Caki2 (cell line): ENCODE data around the gene SPACA7. TPM values are rescaled to one million over a fixed set of nuclear protein-coding genes. Genes with fewer than 3 reads are reported as not detected.

Experiments used
- DNase-seq: peaks from one replicate; pipeline ENCODE4 v3.0.0-alpha.2; 2015; ENCODE audit warnings: low read depth
- in situ Hi-C: cut with HindIII; loops from 2 replicates; pipeline ENCODE4 v1.10.0; 2016; ENCODE audit warnings: low sequenced_read_pairs, low pct_unique_long_range_greater_than_20kb, mixed read lengths
- total RNA-seq: library from RNA; depleted of rRNA; stranded (reverse); fragments of >200 nt; shearing (Covaris generic); gene quantifications from 2 replicates; pipeline ENCODE4 v1.2.3, GENCODE V29; 2014; ENCODE audit warnings: low replicate concordance

The SPACA7 gene
- total RNA-seq, 1 experiment from 2014 or later = not detected

DNA sequence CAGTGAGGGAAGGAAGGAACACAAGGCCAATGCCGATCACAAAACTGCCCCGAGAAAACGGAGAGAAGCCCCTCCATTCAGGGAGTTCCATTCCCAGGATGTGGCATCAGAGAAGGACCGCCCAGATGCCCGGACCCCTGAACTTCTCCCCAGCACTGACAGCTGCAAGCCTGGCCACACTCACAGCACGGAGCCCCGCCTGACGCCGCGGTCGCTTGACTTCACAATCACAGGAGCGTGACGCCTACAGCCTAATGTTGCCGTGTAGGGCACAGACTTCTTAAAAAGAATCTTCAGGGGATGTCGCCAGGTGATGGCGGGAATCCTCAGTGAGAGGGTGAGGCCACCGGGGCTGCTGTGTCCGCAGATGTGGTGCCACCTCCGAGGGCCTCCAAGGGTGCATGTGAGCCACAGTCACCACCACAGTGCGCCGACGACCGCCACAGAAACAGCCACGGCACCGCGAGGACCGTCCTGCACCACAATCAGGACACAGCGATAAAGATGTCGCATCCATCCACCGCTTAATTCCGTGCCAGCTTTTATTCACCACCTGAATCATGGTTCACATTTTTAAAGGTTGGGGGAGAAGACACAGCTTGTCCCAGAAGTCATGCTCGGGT is 77.2 kb downstream of the SPACA7 start:
- no peak for DNase-seq
- in situ Hi-C loops = no loop called here

DNA sequence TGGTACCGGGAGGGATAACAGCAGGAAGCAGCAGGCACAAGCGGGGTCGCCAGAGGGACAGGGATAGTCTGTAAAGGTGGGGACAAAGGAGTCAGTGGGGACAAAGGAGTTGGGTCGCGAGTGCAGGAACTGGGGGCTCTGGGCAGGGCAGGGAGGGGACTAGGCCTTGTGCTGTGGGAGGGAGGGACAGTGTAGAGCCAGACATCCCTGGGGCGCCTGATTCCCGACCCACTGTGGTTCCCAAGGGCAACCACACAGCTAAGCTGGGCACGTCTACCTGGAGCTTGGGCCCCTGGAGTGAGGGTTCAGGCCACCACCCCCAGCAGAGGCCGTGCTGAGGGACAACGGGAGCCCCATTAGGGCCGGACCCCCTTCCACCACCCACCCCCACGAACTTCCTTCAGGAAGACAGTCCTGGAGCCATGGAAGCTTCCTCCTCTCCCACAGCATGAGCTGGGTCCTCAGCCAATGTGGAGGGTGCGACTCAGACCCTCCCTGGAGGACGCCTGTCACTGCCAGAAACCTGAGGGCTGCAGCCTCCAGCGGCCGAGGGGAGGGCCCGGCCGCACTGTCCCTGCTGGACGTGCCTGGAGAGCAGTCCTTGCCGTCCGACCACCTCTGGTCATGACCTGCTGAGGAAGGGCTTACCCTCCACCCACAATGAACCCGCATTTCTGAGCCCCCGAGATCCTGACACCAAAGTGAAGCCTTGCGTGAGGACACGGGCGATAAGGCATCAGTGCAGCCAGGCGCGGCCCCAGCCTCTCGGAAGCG is 77.9 kb downstream of the SPACA7 start:
- no peak for DNase-seq
- in situ Hi-C loops = no loop called here

DNA sequence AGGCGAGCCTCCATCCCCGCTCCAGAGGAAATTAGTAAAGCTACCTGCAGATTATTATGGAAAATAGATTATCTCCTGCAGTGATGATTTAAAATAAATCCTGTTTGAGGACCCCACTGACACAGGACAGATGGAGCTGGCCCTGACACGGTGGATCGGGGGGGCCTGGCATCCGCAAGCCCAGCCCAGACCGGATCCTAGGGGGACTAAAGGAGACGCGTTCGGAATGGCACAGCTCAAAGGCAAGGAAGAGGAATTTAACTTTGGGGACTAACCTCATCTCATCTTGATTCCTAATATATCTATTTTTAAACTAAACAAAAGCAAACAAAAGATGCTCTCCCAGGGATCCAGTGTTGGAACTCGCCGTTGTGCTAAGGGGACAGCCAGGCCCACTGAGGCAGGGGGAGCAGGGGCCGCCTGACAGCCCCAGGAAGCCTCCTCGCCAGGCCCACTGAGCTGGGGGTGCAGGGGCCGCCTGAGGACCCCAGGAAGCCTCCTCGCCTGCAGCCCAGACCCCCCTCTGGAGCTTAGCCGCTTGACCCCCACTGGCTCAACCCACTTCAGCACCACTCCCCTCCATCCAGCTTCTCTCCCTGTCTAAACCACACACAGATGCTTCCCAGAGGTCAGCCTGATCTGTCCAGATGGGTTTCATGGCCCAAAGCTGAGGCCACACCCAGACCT is 78.6 kb downstream of the SPACA7 start:
- no peak for DNase-seq
- in situ Hi-C loops = no loop called here

DNA sequence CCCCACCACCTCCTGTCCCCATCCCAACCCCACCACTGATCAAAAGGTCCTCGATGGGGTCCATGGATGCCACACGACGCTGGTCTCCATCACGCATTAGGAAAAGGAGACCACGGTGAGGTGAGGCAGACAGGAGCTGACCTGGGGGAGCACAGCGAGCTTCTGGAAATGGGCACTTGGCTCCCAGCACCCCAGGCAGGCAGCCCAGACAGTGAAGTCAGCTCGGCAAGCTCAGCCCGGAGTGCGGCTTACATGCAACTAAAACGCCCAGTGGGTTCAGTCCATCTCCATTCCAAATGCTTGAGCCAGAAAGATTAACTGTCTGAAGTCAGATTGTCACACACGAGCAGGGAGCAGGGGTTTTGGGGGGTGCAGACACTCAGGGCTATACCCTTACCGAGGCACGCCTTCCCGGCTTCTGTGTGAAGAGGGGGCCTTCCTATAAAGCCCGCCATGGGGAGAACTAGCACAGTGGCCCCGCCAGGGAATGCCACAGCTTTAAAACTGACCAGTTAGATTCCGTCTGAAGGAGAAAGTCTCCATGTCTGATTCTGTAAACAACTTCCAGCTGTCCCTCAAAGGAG is 79.4 kb downstream of the SPACA7 start:
- in situ Hi-C loops = no loop called here
- DNase-seq = no peak

DNA sequence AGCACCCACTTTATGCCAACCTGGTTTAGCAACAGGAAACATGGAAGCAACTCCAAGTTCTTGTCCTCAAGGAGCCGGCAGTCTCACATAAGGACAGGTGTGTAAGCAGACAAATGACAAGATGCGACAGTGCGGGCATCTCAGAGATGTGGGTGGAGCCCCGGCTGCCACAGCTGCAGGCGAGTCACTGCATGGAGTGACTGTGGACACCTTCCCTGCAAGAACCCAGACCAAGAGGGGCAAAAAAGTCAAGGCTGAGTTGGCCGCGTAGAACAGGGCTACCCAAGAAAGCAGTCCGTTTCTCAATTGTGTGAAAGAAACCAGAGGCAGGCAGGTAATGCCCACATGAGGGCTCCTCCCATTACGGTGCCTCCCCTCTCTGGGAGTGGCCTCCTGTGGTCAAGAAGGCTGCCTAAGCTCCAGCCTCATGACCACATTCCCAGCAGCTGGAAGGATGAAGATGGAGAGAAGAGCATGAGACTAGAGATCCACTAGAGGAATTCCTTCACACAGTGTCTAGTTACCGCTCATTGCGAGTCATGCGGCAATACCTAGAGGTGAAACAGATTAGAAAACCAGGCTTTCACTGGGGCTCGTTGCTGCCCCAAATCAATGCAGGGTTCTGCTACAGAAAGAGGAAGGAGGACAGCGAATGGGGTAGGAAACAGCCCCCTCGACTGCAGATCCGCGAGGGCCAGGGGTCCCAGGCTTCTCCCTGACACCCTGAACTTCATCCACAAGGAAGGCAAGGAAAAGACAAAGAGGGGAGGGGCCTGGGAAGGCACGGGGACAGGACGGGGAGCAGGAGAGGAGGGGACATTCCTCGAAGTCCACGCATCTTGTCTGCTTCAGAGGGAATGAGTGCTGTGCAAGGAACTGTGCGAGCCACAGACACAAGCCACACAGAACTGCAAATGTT is 80.2 kb downstream of the SPACA7 start:
- no peak for DNase-seq
- in situ Hi-C loops = no loop called here

DNA sequence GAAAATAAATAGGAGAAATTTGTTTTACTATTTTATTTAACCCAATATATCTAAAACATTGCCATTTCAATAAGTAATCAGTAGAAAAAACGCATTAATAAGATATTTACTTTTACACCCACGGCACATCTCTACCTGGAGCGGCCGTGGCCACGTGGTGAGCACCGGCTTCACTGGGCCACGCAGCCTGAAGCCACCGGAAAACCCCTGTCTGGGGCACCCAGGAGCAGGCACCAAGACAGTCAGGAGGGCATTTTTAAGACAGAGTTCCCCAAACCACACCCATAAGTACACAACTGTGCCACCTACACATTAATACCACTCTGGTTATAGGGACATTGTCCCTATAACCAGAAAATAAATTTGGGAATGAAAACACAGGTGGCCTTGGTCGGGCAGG is 80.9 kb downstream of the SPACA7 start:
- DNase-seq = no peak
- in situ Hi-C loops = no loop called here

DNA sequence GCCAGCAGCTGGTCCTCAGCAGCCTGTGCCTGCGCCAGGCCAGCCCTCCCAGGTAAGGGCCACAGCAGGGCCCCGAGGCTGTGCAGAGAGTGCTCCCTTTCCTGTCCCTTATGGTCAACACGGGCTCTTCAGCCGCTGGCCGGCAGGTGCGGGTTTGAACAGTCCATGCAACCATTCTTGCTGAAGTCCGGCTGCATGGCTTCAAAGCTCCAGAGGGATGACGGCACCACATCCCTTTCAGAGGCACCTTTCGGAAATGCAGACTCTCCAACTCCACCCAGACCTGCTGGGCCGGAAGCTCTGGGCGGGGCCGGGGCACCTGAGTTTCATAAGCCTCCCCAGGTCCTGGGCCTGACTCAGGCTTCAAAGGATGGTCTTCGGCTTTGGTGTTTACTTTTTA is 81.3 kb downstream of the SPACA7 start:
- in situ Hi-C loops = no loop called here

DNA sequence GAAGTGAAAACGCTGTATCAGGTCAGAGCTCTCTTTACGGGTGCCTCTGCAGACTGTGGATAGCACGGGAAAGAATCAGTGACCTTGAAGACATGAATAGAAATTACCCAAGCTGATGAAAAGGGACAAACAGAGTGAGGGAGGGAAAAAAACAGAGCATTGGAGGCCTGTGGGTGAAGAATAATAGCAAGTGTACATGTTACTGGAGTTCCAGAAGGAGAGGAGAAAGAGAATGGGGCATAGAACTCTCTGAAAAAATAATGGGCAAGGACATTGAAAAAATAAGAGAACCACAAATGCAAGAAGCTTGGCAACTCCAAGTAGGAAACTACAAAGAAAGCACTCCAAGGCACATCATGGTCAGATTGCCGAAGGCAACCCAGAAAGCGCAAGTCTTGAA is 86.3 kb downstream of the SPACA7 start:
- in situ Hi-C loops = no loop called here
- DNase-seq = no peak

More for the DNA sequence above, 81.3 kb downstream of the SPACA7 start:
- DNase-seq = no peak

DNA sequence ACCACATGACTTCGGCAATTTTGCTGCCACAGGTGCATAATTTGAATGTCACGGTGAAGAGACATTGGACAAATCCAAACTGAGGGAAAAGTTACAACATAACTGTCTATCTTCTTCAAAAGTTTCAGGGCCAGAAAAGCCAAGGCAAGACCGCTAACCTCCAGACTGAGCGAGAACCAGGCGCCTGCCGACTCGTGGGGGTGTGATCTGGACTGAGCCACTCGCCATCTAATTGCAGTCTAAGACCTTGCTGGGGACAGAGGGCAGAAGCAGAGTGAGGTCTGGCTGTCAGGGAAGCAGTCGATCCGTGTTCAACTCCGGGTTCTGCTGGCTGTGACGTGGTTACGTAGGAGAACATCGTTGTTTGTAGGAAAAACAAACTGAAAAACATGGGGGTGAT is 88.6 kb downstream of the SPACA7 start:
- DNase-seq = no peak
- in situ Hi-C loops = no loop called here

DNA sequence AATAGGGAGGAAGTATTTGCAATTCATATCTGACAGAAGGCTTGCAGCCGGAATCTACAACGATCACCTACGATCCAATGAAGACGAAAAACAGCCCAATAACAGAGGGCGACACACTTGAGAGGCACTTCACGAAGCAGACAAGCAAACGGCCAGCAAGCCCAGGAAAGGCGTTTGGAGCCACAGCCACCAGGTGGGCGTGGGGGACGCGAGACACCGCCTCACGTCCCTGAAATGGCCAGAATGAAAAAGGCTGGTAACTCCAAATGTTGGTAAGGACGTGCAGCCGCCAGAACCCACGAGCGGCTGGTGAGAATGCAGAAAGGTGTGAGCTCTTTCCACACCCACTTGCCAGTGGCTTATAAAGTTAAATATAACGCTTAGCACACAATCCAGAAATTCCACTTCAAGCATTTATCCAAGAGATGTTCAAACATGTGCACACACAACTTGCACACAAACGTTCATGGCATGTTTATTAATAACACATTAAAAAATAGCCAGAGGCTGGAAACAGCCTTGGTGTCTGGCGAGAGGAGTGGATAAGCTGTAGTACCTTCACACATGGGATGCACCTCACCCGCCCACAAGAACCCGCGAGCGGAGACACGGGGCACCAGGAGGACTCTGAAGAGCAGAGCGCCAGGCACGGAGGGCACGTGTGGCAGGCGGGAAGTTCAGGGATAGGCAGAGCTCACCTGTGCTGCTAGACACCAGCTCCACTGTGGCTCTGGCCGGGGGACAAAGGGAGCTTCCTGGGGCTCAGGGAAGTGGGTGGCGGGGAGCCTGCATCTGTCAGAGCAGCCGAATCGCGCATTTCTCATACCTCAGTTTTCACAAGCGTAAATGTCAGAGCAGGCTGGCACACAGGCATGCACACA is 89.3 kb downstream of the SPACA7 start:
- DNase-seq = no peak
- in situ Hi-C loops = no loop called here

DNA sequence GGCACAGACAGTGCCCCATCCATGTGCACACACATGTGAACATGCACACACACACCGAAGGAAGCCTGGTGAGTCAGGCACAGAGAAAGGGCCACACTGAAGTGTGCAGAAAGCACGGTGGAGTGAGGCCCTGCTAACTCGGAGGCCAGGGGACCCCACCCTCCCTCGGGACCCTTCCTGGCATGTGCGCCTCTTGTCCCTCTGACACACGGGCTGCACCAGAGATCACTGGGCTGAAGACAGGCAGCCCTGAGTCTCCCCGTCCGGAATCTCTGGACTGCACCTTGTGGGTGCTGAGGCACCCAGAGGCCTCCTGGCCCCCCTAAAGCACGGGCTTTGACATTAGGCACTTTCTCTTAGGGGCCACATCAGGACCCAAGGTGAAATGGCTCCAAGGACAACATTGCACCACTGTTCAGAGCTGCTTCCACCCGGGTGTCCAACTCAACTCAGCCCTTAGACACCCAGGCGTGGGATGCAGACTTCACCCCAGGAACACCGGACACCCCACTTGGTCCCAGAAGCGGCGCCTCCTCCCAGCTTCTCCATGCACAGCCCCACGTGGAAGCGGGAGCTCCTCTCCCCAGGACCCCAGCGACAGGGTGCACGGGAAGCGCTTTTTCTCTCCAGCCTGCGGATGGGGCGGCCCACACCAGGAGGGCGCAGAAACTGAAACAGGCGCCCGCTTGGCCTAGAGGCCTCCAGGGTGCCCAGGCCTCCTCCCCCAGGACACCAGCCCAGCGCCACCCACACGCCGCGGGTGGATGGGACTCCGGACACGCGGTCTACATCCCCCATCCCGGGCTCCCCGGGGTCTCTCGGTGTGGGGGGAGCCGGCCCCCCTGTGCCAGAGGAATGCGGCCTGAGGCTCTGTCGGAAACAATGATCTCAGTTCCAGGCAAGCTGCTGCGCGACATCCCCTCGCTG is 90.2 kb downstream of the SPACA7 start:
- in situ Hi-C loops = no loop called here
- DNase-seq = no peak

DNA sequence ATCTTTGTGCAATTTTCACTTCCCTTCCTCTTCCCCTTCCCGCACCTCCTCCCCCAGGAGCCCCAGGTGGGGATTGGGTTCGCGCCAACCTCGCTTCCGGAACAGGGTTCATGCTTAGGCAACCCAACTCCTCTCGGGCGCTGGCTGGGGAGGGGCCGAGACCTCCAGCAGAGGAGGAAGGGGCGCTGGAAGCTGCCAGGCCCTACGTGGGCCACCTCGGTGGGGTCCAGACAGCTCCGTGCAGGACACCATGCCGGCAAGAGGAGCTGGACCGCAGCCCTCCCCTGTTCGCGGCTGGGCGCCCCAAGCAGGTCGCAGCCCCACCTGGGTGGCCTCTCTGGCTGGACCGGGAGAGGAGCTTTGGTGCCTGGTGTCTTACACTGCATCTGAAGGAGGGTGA is 91.1 kb downstream of the SPACA7 start:
- in situ Hi-C loops = no loop called here
- DNase-seq = no peak

DNA sequence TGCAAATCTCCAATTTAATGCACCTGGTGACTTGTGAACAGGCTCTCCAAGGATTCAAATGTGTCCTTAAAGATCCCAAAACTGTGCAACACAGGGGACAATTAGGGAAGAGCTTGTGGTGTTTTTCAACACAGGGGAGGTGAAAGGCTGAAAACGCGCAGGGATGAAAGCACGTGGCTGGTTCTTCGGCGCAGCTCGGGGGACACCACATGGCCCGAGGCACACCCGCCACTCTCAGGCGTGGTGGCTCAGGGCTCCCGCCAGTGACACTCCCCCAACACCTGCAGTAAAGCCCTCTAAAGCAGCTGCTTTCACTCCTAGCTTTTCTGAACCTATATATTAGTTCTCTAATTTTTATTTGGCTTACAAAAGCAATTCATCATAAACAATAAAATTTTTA is 91.9 kb downstream of the SPACA7 start:
- in situ Hi-C loops = no loop called here
- no peak for DNase-seq

DNA sequence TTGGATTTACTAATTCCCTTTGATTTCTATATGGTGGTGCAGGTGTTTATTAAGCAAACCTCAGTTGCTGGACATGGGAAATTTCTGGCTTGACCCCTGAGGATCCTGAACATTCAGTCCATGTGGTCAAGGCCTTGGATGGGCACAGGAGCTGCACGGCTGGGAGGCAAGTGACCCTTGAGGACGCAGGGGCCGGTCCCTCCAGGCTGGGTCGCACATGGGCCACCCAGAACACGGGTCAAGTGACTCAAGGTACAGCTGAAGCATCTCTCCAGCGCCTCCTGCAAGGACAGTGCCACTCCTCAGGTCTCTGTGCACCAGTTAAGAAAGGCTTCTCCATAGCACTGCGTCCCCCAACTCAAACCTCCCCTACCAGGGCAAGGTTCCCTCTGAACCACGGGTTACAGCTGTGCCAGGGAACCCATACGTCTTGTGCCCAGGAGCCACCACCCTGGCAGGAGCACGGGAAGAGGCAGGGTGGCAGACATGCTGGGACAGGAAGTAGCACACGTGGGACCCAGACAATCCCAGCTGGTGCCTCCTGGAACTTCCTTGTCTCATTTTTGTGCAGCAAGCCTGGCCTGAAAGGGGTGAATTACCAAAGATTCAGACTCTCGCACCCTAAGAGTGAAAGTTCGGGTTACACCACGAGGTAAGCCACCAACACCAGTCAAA is 93.1 kb downstream of the SPACA7 start:
- in situ Hi-C loops = no loop called here
- no peak for DNase-seq

DNA sequence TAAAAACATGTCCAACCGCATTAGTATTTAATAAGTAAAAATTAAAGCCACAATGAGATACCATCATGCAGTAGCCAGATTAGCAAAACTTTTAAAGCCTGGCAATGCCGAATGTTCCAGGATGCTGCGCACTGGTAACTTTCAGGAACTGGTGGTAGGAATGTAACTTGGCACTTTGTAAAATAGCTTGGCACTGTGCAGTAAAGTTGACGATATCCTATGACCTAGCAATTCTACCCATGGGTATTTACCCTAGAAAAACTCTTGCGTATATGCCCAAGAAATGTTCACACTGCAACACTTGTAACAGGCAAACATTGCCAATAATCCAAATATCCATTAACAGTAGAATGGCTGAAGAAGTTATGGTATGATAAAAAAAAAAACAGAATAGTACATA is 97.7 kb downstream of the SPACA7 start:
- in situ Hi-C loops = no loop called here

DNA sequence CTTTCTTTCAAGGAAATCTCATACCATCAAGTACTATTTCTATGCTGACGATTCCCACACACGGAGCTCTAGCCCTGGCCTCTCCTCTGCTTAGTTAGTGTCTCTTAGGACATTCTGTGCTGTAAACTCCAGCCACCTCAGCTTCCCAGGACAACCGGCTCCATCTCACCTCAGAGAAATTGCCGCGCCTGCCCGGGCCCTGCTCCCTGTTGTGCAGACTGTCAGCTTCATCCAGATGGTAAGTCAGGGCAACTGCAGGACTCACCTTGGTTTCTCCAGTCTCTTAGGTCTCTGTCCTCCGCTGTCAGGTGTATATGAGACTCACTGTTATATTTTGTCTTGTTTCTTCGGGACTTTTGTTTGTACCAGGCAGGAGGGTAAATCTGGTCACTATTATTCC is 98.7 kb downstream of the SPACA7 start:
- in situ Hi-C loops = no loop called here
- no peak for DNase-seq

More for the DNA sequence above, 97.7 kb downstream of the SPACA7 start:
- no peak for DNase-seq
